Thoracic aorta (tissue), 2 donors: Measurements from ENCODE around the gene MYNN. TPM values are rescaled to one million over a fixed set of nuclear protein-coding genes. Genes with fewer than 3 reads are reported as not detected.

Experiments
- ATAC-seq: fragments of 150-250 bp; one replicate; pipeline ENCODE4 v1.8.0; 2017; ENCODE audit warnings: low read depth; ENCODE audit not compliant: insufficient number of reproducible peaks, low FRiP score
- DNase-seq: peaks from one replicate; pipeline ENCODE4 v3.0.0-alpha.2; 2020; ENCODE audit warnings: low spot score
- H3K27ac ChIP-seq, 2 donors: fragments of 200-600 bp; sonication (generic); 1 replicate in 1 of 2; 2 replicates in 1 of 2; pipeline ENCODE4 v1.5.1; 2016; ENCODE audit warnings: mild to moderate bottlenecking in 2 of 2, moderate library complexity in 2 of 2
- H3K27me3 ChIP-seq: fragments of 200-600 bp; sonication (generic); replicated peaks from 2 replicates; pipeline ENCODE4 v1.6.0; 2016; ENCODE audit warnings: mild to moderate bottlenecking; ENCODE audit not compliant: insufficient read depth
- H3K36me3 ChIP-seq: fragments of 200-600 bp; sonication (generic); one replicate; pipeline ENCODE4 v1.5.1; 2016
- H3K4me1 ChIP-seq, 2 donors: fragments of 200-600 bp; sonication (generic); 1 replicate in 1 of 2; 2 replicates in 1 of 2; pipeline versions ENCODE4 v1.5.1 to v1.6.0; 2016; ENCODE audit warnings: low read depth in 2 of 2, mild to moderate bottlenecking in 1 of 2; ENCODE audit not compliant: control insufficient read depth in 1 of 2
- H3K4me3 ChIP-seq: fragments of 200-600 bp; sonication (generic); 2 replicates; pipeline ENCODE4 v1.5.1; 2016; ENCODE audit warnings: mild to moderate bottlenecking
- H3K9me3 ChIP-seq: fragments of 200-600 bp; sonication (generic); 2 replicates; pipeline ENCODE4 v1.5.1; 2016
- CTCF ChIP-seq: fragments of 200-600 bp; sonication (generic); IDR thresholded peaks from one replicate; pipeline ENCODE4 v1.5.1; 2019; ENCODE audit warnings: antibody characterized with exemption
- total RNA-seq, 2 donors: library from RNA; depleted of rRNA; stranded (reverse); fragments of >200 nt; gene quantifications; one replicate each; pipeline versions ENCODE4 v1.1.0 to v1.2.3, GENCODE V29; 2016

MYNN gene
- total RNA-seq, 2 donors from 2014 or later, result 10.8 to 14.3 TPM

DNA sequence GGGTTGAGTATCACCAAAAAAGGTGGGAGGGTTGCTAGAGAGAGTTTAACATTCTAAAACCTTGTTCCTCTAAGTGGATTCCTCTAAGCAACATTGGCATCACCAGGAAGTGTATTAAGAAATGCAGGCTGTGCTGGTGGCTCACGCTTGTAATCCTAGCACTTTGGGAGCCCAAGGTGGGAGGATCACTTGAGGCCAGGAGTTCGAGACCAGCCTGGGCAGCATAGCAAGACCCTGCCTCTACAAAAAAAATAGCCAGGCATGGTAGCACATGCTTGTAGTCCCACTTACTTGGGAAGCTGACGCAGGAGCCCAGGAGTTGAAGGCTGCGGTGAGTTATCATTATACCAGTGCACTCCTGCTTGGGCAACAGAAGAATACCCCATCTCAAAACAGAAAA, 4.6 kb downstream of the MYNN start:
- TF ChIP-seq CTCF, result no peak
- Histone ChIP-seq H3K36me3 (peaks cover 50% of the 10 kb centered on the region), H3K27me3 (no peaks in the 10 kb centered on the region), H3K27ac (no peak overlapping the region), H3K4me3 (no peak overlapping the region), H3K9me3 (no peaks in the 10 kb centered on the region), H3K4me1 (peaks cover 20 to 24% of the 10 kb centered on the region in 2 donors)
- ATAC-seq, result no peak
- DNase-seq, result no peak

DNA sequence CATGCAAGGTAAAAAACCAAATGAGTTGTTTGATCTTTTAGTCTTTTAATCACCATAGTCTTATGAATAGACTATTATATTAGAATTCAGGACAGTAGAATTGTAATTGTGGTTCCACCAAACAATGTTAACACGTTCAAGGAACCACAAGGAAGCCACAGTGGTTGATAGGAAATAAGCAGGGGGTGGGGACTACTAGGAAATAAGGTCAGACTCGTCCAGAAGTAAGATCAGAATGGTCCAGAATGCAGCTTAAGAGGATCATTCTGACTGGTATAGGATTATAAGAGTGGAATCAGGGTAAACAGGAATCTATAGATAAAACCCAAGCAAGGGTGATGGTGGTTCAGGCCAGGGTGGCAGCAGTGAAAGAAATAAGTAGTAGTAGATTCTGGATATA, 7.5 kb downstream of the MYNN start:
- Histone ChIP-seq H3K4me1 (peaks cover under 1 to 4% of the 10 kb centered on the region in 2 donors), H3K36me3 (peaks cover 62% of the 10 kb centered on the region), H3K27me3 (no peaks in the 10 kb centered on the region), H3K4me3 (no peak overlapping the region), H3K27ac (no peak overlapping the region), H3K9me3 (no peaks in the 10 kb centered on the region)
- DNase-seq, result no peak
- TF ChIP-seq CTCF, result no peak
- no peak for ATAC-seq

- Histone ChIP-seq H3K4me3 (no peak overlapping the region), H3K9me3 (no peaks in the 10 kb centered on the region), H3K4me1 (no peaks in the 10 kb centered on the region), H3K36me3 (peaks cover 63% of the 10 kb centered on the region), H3K27me3 (no peaks in the 10 kb centered on the region), H3K27ac (no peak overlapping the region)
- ATAC-seq (no peak), DNase-seq (no peak)
- TF ChIP-seq CTCF, result no peak
Measured at GRCh38 chr3:169781209-169781855, 8.1 kb downstream of the MYNN start.

- DNase-seq (no peak), ATAC-seq (no peak)
- no peaks in the 10 kb centered on the region for H3K4me1 ChIP-seq
- H3K27ac ChIP-seq, result no peak overlapping the region
- TF ChIP-seq CTCF, result no peak
- no peaks in the 10 kb centered on the region for H3K27me3 ChIP-seq
- H3K36me3 ChIP-seq, result peaks cover 30% of the 10 kb centered on the region
- no peaks in the 10 kb centered on the region for H3K9me3 ChIP-seq
- H3K4me3 ChIP-seq, result no peak overlapping the region
Measured at GRCh38 chr3:169787120-169787519, 13.9 kb downstream of the MYNN start.

GRCh38 chr3:169787791-169788190, 14.6 kb downstream of the MYNN start:
- no peak overlapping the region for H3K27ac ChIP-seq
- H3K36me3 ChIP-seq, result peaks cover 24% of the 10 kb centered on the region
- DNase-seq (no peak), ATAC-seq (no peak)
- no peaks in the 10 kb centered on the region for H3K27me3 ChIP-seq
- H3K4me1 ChIP-seq, result no peaks in the 10 kb centered on the region
- no peak overlapping the region for H3K4me3 ChIP-seq
- H3K9me3 ChIP-seq, result no peaks in the 10 kb centered on the region
- TF ChIP-seq CTCF, result no peak
